ENCODE measurements around the gene HSPA8.

The HSPA8 gene

DNA sequence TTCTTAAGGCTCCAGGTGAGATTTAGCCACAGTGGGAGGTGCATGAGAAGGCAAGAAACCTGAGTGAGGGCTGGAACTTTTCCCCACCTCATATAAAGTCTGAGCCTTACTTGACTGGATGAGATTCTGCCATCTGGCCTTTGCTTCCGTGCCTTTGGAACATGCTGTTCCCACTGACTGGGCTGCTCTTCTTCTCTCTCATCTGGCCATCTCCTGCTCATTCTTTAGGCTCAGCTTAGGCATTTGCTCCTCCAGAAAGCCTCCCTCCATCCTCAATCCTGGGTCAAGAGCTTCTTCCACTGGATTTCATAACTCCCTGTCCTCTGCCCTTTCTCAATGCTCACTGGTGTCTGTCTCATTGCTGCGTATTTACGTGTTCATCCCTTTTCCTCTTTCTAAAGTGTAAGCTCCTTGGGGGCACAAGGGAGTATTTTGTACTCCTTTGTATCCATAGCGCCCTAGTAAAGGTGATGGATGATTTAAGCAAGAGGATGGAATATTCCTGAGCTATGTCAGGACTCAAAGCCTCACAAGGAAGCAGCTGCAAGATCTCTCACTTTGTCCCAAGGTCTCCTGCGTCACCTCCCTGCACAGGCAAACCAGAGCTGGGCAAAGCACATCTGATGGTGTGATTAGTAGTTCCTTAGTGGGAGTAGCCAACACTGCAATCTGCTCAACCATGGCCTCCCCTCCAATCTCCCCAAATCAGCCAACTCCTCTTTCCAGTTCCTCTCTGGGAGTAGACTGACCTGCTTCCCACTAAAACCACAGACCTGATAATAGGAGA, 15.3 kb downstream of the HSPA8 start:
- TF ChIP-seq, protein P1, sequence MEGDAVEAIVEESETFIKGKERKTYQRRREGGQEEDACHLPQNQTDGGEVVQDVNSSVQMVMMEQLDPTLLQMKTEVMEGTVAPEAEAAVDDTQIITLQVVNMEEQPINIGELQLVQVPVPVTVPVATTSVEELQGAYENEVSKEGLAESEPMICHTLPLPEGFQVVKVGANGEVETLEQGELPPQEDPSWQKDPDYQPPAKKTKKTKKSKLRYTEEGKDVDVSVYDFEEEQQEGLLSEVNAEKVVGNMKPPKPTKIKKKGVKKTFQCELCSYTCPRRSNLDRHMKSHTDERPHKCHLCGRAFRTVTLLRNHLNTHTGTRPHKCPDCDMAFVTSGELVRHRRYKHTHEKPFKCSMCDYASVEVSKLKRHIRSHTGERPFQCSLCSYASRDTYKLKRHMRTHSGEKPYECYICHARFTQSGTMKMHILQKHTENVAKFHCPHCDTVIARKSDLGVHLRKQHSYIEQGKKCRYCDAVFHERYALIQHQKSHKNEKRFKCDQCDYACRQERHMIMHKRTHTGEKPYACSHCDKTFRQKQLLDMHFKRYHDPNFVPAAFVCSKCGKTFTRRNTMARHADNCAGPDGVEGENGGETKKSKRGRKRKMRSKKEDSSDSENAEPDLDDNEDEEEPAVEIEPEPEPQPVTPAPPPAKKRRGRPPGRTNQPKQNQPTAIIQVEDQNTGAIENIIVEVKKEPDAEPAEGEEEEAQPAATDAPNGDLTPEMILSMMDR (IDR thresholded peaks at IDR 0.05; ENCODE audit: low read depth, low read length), result no peak
- no peak for DNase-seq (ENCODE audit: low read depth in 2 of 2)
- H3K4me3 ChIP-seq (replicated peaks in 1 of 2; ENCODE audit: low read depth in 2 of 2, low read length in 2 of 2), result no peak overlapping the region

DNA sequence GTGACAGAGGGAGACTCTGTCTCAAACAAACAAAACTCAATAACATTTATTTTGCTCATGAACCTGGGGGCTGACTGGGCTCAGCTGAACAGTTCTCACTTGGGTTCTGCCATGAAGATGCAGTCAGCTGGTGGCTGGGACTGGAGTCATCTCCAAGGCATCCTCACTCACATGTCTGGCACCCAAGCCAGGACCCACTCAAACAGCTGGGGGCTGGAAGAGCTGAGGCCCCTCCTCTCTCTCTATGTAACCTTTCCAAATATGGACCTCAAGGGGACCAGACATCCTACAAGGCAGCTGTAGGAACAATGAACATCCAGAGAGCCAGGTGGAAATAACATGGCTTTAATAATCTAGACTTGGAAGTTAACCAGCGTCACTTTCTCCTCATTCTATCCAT, 16.8 kb downstream of the HSPA8 start:
- TF ChIP-seq, protein P1 (IDR thresholded peaks at IDR 0.05; ENCODE audit: low read depth, low read length), result no peak
- no peak for DNase-seq (ENCODE audit: low read depth in 2 of 2)
- H3K4me3 ChIP-seq (replicated peaks in 1 of 2; ENCODE audit: low read depth in 2 of 2, low read length in 2 of 2), result no peak overlapping the region

DNA sequence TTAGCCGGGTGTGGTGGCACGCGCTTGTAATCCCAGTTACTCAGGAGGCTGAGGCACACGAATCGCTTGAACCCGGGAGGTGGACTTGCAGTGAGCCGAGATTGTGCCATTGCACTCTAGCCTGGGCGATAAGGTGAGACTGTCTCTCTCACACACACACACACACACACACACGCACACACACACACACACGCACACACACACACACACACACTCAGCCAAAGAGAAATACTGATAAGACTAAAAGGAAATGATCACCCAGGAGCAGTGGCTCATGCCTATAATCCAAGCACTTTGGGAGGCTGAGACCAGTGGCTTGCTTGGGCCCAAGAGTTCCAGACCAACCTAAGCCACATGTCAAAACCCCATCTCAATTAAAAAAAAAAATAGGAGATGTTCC, 20.8 kb downstream of the HSPA8 start:
- no peak overlapping the region for H3K4me3 ChIP-seq (replicated peaks in 1 of 2; ENCODE audit: low read depth in 2 of 2, low read length in 2 of 2)
- TF ChIP-seq, protein P1 (IDR thresholded peaks at IDR 0.05; ENCODE audit: low read depth, low read length), result no peak
- DNase-seq (ENCODE audit: low read depth in 2 of 2), result no peak

DNA sequence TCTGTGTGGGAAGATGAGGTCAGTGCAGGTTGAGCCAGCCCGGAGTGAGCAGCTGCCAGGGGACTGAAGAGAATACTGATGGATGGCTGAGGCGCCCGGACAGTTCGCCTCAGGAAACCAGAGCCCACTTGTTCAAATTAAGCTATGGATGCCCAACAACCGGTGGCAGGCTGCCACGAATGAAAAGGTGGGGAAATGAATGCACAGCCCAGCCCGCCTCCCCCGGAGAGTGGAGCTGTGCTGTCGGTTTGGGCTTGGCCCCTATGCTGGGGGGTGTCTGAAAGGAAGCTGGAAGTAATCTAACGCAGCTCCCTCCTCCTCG, 21.9 kb downstream of the HSPA8 start:
- no peak for DNase-seq (ENCODE audit: low read depth in 2 of 2)
- no peak overlapping the region for H3K4me3 ChIP-seq (replicated peaks in 1 of 2; ENCODE audit: low read depth in 2 of 2, low read length in 2 of 2)
- TF ChIP-seq, protein P1 (IDR thresholded peaks at IDR 0.05; ENCODE audit: low read depth, low read length), result no peak

DNA sequence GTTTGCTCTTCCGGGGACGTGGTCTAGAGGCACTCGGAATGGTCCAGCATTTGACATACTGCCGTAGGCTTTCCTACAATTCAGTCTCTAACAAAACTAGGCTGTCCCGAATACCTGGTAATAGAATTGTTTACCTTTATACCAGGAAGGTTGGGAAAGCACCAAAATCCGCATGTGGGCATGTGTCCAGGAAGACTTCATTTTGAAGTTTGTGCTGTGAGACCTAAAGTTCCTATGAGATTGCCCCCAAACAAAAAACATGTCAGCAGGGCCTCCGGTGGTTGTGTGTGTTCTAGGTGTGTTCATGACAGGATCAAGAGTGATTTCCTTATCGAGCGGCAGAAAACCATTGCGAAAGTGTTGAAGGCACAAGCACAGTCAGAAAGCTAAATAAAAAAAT, 26.1 kb downstream of the HSPA8 start:
- no peak for DNase-seq (ENCODE audit: low read depth in 2 of 2)
- no peak overlapping the region for H3K4me3 ChIP-seq (replicated peaks in 1 of 2; ENCODE audit: low read depth in 2 of 2, low read length in 2 of 2)
- TF ChIP-seq, protein P1 (IDR thresholded peaks at IDR 0.05; ENCODE audit: low read depth, low read length), result no peak

DNA sequence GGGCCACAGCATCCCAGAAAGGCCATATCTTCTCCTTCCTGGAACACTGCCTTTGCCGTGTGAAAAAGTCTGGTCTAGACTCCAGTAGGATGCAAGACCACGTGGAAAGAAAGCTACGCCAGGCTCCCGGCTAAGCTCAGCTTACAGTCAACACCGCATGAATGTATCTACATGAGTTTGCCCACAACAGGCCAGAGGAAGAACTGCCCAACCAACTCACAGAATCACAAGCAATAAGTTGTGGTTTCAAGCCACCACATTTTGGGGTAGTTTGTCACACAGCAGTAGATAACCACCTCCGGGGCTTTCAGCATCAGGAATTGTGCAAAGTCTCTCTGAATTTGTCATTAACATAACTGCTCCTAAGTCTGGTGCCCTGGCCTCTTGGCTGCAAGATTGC, 27.3 kb downstream of the HSPA8 start:
- H3K4me3 ChIP-seq (replicated peaks in 1 of 2; ENCODE audit: low read depth in 2 of 2, low read length in 2 of 2), result no peak overlapping the region
- TF ChIP-seq, protein P1 (IDR thresholded peaks at IDR 0.05; ENCODE audit: low read depth, low read length), result no peak
- DNase-seq (ENCODE audit: low read depth in 2 of 2), result no peak

DNA sequence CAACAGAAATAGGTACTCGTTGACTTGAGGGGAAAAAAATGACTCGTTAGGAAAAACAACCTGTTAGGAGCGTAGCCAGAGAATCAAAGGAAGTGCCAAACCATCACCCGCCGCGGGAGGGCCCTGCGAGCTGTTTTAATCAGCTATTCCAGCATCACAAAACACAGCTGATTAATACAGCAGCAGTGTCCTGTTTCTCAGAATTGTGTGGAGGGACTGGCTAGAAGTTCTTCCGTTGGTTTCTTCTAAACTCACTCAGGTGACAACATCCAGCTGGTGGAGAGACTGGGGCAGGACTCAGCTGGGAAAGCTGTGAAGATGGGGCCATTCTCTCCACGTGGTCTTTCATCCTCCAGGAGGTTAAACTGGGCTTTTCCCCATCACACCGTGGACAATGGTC, 28.0 kb downstream of the HSPA8 start:
- DNase-seq (ENCODE audit: low read depth in 2 of 2), result peak; percentile 39 to 57
- no peak overlapping the region for H3K4me3 ChIP-seq (replicated peaks in 1 of 2; ENCODE audit: low read depth in 2 of 2, low read length in 2 of 2)

More for the DNA sequence above, 28.0 kb downstream of the HSPA8 start:
- TF ChIP-seq, protein P1 (IDR thresholded peaks at IDR 0.05; ENCODE audit: low read depth, low read length), result peak; percentile 57

Data from cardiac fibroblast (primary cell).